GM19372 (cell line): ENCODE measurements around the gene A2ML1.
"Not testable (repeated sequence)": the region's sequence is repeated elsewhere in the genome, so short reads cannot be mapped to it uniquely, and the experiment has no call there.

Source experiments
- ATAC-seq: cut with Tn5 transposase; IDR thresholded peaks from one replicate; pipeline ENCODE4 v1.9.1; 2021; ENCODE audit warnings: mild to moderate bottlenecking, low read depth, moderate library complexity; ENCODE audit not compliant: unreplicated experiment

A2ML1 gene

DNA sequence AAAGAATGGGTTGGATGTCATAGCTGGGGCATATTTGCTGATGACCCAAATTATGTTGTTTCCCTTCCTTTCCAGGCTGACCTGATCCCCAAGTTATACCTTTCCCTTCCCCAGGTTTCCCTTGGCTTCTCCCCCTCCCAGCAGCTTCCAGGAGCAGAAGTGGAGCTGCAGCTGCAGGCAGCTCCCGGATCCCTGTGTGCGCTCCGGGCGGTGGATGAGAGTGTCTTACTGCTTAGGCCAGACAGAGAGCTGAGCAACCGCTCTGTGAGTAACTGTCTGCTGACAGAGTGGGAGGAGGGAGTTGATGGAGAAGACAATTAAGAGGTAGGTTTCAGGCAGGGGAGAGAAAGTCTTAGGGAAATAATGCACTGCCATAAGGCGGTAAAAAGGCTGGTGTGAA, 25.0 kb downstream of the A2ML1 start:
- no peak for ATAC-seq

DNA sequence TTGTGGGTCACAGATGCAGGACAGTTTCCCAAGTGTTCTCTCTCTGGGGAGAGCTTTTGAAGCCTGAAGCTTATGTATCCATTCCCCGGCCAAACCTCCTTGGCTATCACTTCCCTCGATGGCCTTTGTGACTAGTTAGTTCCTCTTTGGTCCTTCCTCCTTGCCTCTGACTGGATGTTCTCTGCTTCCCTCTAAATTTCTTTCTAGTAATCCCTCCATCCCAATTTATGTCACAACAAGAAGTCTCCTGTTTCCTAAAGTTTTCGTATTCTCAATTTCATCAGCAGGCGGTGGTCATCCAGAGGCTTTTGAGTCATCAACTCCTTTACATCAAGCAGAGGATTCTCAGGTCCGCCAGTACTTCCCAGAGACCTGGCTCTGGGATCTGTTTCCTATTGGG, 27.5 kb downstream of the A2ML1 start:
- ATAC-seq: no peak

DNA sequence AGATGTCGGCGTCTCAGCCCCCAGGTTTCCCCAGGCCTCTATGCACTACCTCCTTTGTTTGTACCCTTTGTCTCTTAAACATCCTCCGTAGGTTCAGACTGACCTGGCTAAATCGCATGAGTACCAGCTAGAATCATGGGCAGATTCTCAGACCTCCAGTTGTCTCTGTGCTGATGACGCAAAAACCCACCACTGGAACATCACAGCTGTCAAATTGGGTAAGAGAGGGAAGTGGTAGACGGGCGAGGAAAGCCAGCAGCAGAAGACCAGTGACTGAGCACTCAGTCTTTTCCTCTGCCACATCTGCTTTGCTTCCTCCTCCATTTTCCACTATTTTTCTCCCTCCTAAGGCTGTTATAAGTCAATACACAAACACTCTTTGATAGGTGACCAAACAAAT, 29.7 kb downstream of the A2ML1 start:
- no peak for ATAC-seq

DNA sequence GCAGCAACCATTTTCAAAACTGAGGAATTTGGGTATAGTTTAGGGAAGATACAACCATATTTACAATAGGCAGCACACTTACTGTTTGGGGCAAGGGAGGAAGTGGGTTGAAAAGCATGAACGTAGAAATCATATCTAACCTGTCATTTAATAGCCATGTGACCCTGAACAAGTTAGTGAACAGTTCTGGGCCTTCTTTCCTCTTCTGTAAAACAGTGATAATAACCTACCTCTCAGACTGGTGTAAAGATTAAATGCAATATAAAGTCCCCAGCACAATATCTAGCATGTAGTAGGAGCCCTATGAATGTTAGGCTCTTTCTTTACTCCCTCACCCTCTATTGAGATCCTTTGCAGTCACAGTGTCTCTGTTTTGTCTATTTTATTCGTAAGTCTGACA, 33.5 kb downstream of the A2ML1 start:
- ATAC-seq: no peak

DNA sequence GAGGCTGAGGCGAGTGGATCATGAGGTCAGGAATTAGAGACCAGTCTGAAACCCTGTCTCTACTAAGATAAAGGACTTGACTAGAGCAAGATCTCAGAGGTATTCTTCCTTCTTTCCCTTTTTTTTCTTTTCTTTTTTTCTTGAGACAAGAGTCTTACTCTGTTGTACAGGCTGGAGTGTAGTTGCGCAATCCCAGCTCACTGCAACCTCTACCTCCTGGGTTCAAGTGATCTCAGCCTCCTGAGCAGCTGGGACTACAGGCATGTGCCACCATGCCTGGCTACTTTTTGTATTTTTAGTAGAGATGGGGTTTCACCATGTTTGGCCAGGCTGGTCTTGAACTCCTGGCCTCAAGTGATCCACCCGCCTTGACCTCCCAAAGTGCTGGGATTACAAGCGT, 37.0 kb downstream of the A2ML1 start:
- not testable (repeated sequence) for ATAC-seq

DNA sequence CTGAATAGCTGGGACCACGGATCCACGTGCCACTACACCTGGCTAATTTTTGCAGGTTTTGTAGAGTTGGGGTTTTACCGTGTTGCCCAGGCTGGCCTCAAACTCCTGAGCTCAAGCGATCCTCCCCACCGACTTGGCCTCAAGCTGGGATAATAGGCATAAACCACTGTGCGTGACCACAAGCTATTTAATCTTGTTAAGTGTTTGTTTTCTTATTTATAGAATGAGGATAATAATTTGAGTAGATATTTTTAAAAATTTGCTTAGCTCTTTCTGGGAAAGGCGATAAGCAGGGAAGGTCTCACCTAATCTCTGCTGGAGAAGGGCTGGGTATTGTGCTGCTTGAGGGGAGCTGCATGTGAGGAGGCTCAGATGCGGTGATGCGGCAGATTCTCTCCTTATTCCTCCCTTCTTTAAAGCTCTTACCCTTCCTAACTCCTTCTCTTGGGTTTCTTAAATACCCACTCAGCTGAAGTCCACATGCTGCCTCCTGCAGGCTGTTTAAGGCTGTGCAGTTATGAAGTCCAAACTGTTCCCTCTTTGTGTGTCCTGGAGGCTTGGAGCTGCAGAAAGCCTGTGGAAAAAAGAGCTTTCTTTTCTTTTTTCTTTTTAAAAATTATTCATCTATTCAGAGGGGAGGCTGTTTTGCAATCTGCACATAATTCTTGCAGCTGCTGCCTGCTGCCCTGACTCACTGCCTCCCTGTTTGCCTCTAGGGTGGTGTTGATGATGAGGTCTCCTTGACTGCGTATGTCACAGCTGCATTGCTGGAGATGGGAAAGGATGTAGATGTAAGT, 37.9 kb downstream of the A2ML1 start:
- no peak for ATAC-seq

DNA sequence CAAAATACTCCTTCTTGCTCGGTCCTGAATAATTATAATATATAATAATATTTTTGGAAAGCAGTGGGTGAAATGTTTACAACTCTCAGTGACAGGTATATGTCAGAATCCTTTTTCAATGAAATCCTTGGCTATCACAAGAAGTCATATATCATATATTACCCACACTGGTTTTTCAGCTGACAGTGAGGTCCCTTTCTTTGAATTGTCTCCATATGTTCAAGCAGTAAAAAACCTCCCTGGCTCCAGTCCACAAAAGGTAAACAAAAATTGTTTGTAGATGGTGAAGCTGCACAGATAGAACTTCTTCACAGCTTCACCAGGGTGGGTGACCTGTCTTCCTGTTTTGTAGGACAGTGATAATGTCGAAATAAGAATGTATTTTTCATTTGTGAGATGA, 44.0 kb downstream of the A2ML1 start:
- ATAC-seq: no peak

DNA sequence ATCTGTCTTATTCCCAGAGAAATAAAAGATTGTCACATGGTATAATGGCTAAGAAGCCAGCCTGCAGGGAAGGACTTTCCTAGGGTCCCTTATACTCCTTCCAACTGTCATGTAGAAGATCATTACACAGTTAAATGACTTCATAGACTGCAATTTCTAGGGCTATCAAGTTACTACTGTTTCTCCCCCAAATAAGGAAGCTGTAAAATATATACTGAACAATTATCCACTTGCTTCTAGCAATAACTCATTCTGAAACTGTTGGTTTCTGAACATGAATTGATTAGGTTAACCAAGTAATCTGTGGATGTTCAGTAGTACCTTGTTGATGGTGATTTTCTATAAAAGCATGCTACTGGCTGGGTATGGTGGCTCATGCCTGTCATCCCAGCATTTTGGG, 44.6 kb downstream of the A2ML1 start:
- ATAC-seq: no peak

DNA sequence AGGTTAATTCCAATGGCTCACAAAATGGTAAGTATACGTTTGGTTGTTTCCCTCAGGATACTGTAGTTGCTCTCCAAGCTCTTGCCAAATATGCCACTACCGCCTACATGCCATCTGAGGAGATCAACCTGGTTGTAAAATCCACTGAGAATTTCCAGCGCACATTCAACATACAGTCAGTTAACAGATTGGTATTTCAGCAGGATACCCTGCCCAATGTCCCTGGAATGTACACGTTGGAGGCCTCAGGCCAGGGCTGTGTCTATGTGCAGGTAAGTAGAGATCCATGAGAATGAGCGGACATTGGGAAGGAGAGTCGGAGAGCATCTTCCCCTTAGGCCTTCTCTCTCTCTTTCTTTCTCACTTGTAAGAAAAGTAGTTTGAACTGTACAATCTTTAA, 45.4 kb downstream of the A2ML1 start:
- ATAC-seq: no peak

DNA sequence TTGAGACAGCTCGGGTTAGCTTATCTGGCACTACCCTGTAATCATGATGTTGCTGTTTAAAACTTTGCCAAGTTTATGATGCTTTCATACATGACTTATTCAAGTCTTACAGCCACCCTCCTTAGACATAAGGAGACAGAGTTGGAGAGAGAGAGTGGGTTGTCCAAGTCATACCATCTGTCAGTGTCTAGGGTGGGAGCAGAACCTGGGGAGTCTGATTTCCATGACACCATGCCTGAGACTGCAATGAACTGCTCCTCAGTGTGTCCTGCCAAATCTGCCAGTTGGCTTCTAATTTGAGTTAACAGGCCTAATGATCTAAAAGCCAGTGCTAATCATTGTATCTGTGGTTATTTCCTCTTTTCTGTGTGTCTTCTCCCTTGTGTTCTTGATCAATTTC, 48.2 kb downstream of the A2ML1 start:
- ATAC-seq: no peak

DNA sequence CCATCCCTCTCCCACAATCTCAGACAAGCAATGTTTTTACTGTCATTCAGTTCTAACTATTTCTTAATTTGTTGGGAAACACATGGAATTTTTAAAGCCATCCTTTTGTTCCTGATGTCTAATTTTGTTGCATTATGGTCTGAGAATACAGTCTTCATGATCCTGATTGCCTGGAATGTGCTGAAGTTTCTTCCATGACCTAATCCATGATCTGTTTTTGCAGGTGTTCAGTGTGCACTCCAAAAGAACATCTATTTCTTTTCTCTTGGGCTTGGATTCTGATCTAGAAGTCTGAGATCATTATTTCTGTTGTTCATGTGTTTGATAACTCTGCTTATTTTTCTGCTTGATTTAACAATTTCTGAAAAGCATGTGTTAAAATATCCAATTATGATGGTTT, 48.6 kb downstream of the A2ML1 start:
- no peak for ATAC-seq

DNA sequence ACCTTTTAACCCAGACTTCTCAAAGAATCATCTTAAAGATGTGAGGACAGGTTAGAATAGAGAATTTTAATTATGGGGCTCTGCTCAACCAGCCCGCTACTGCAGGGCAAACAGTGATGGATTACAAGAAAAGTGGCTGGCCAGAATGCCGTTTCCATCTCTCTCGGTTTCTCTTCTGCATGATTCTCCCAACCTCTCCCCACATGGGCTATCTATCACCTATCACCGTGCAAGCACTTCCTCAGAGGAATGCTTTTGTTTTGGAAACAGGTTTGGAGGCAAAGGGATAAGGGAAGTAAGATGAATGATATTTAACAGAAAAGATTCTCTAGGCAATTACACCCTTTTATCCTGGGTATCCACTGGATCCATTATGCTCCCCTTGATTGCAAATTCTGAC, 54.5 kb downstream of the A2ML1 start:
- ATAC-seq: no peak

DNA sequence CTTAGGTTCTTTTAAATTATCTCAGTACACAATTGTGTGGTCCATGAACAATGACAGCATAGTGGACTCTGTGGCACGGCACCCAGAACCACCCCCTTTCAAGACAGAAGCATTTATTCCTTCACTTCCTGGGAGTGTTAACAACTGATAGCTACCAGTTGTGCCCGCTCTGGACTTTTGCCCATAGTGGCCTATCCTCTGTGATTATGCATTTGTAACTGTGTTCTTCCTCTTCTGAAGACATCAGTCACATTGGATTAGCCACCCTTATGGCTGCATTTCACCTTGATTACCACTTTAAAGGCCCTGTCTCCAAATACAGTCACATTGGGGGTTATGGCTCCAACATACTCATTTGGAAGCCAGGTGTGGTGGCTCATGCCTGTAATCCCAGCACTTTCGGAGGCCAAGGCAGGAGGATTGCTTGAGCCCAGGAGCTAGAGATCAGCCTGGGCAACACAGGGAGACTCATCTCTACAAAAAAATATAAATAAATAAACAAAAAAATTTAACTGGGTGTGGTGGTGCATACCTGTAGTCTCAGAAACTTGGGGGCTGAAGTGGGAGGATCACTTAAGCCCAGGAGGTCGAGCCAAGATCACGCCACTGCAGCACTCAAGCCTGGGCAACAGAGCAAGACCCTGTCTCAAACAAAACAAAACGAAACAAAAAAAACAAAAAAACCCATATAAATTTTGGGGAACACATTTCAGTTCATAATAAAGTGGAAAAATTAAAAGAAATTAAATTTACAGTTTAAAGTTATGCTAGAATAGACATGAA, 64.3 kb downstream of the A2ML1 start:
- ATAC-seq: no peak

DNA sequence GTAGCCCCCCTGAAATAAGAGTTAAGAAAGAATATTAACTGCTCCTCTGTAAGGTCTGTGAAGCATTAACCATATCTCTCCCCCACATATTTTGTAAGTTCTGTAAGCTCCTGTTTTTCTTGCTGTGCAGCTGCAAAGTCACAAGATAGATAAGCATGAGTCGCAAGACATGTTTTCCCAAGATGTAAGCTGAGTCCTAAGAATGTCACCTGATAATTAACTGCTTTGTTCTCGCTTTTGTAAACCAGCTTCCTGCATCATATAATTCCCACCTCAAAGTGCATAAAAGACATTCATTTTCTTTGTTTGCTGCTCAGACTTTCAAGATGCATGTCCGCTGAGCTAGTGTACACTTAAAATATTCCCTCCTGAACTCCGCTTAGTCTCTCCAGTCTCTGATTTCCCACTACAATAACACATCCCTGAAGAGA, 64.9 kb downstream of the A2ML1 start:
- no peak for ATAC-seq

DNA sequence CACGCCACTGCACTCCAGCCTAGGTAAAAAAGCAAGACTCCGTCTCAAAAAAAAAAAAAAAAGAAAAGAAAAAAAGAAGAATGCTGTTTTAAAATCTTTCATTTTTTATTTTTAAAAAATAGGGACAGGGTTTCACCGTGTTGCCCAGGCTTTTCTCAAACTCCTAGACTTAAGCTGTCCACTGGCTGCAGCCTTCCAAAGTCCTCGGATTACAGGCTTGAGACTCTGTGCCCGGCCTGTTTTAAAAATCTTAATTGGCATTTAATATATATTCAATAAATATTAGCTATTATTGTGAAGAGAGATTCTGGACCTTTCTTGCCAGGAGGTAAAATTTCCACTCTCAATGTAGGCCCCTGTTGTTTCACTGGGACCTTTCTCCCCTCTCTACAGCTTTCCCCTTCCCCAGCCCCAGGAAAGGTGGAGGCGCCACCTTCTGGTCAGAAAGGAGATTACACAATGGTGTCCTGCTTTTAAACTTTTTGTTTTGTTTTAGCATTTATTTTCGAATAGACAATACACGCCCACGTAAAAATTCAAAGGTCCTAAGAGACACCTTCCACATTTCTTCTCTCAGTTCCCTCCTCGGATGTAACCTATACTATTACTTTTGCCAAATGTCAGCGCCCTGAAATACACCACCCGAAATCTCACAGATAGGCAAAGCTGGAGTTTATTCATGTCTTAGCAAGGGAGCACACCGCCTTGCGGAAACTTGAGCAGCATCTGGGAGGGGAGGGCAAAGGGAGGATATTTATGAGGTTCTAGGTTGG, 68.1 kb downstream of the A2ML1 start:
- ATAC-seq: no peak

DNA sequence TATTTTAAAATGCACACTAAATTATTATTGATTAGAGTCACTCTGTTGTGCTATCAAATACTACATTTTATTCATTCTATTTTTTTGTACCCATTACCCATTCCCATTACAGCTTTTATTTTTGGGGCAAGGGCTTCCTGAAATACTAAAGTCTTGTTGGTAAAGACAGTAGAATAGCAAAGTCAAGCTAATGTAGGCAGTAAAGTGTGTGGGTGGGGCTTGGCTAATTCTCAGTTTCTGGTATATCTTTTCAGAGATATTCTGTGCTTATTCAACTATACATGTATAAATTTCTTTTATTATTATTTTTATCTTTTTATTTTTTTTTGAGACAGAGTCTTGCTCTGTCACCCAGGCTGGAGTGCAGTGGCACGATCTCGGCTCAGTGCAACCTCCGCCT, 69.6 kb downstream of the A2ML1 start:
- no peak for ATAC-seq

DNA sequence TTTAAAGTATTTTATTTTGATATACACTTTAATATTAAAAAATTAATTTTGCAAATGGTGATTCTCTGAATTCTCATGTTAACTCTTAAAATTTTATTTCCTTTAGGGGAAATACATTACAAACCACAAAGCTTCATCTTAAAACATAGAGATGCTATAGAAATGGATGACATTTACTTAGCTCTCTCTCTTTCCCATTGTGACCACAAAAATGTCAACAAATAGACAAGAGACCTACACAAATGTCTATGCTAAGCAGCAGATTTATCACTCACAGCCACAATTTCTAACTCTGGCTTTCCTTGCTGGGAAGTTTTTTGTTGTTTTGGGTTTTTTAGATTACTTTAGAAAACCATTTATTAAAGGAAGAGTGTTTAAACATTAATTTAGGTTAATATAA, 72.0 kb downstream of the A2ML1 start:
- no peak for ATAC-seq

DNA sequence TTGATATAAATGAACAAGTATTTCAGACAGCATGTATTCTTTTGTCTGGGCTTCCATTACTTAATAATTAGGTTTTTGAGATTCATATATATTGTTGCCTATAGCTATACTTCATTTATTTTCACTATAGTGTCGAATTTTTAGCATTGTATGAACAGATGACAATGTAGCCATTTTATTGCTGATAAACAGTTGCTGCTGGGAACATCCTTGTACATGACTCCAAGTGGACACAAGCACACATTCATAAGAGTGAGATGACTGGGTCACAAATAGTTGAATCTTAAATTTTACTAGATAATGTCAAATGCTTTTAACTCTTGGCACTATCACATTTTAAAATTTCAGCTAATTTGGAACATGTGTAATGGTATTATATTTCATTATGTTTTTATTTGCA, 72.6 kb downstream of the A2ML1 start:
- no peak for ATAC-seq

DNA sequence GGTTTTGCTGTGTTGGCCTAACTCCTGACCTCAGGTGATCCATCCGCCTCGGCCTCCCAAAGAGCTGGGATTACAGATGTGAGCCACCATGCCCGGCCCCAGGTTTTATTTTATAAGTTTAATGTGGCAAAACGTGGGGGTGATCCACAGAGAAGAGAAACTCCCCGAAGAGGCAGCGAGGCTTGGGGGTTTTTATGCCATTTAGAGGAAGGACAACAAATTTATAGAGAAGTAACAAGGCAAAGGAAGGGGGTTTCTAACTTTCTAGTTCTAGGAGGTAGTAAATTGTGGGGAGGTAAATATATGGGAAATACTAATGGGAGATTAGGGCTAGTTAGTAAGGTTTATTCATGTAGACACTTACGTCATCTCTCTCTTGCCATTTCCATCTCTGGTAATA, 74.7 kb downstream of the A2ML1 start:
- ATAC-seq: no peak

DNA sequence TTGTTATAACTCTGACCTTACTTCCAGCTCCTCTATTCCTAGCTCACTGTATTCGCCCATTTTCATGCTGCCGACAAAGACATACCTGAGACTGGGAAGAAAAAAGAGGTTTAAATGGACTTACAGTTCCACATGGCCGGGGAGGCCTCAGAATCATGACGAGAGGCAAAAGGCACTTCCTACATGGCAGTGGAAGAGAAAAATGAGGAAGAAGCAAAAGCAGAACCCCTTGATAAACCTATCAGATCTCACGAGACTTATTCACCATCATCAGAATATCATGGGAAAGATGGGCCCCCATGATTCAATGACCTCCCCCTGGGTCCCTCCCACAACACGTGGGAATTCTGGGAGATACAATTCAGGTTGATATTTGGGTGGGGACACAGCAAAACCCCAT, 77.4 kb downstream of the A2ML1 start:
- ATAC-seq: no peak

DNA sequence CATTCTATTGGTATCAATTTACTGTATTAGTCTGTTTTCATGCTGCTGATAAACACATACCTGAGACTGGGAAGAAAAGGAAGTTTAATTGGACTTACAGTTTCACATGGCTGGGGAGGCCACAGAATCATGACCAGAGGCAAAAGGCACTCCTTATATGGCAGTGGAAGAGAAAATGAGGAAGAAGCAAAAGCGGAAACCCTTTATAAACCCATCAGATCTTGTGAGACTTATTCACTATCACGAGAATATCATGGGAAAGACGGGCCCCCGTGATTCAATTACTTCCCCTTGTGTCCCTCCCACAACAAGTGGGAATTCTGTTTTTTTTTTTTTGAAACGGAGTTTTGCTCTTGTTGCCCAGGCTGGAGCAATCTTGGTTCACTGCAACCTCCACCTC, 80.3 kb downstream of the A2ML1 start:
- not testable (repeated sequence) for ATAC-seq
